Panc1 (cell line): ENCODE measurements around the gene C8B.

Experiments
- POLR2AphosphoS5 ChIP-seq: IDR thresholded peaks from 2 replicates; pipeline ENCODE4 v1.6.1; 2012; ENCODE audit warnings: mild to moderate bottlenecking, low read depth, low read length, moderate library complexity
- SIN3A ChIP-seq: IDR thresholded peaks from 2 replicates; pipeline ENCODE4 v1.6.1; 2012; ENCODE audit warnings: low read depth, mild to moderate bottlenecking, low read length, moderate library complexity, borderline replicate concordance; ENCODE audit not compliant: insufficient read depth
- TF ChIP-seq, protein P1 (sequence below): fragments of 450-650 bp; IDR thresholded peaks from 2 replicates; pipeline ENCODE4 v1.5.1; 2017; ENCODE audit warnings: mild to moderate bottlenecking
- TF ChIP-seq, protein P2 (sequence below), 2 experiments: IDR thresholded peaks; 2 replicates each; pipeline ENCODE4 v1.6.1; 2011 to 2012; ENCODE audit warnings: low read depth in 2 of 2, control low read depth in 1 of 2, low read length in 1 of 2, mild to moderate bottlenecking in 1 of 2, moderate library complexity in 1 of 2; ENCODE audit not compliant: insufficient read depth in 1 of 2

DNA sequence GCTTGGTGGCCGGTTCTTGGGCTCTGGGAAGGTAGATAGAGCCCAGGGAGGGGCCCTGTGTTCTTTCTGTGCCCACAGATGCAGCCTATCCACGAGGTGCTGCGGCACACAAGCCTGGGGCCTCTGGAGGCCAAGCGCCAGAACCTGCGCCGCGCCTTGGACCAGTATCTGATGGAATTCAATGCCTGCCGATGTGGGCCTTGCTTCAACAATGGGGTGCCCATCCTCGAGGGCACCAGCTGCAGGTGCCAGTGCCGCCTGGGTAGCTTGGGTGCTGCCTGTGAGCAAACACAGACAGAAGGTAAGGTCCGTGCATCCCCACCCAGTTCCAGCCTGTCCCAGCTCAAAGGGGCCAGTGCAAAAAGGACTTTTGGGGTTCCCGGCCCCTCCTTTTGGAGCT is 53.5 kb downstream of the C8B start:
- TF ChIP-seq, protein P1, sequence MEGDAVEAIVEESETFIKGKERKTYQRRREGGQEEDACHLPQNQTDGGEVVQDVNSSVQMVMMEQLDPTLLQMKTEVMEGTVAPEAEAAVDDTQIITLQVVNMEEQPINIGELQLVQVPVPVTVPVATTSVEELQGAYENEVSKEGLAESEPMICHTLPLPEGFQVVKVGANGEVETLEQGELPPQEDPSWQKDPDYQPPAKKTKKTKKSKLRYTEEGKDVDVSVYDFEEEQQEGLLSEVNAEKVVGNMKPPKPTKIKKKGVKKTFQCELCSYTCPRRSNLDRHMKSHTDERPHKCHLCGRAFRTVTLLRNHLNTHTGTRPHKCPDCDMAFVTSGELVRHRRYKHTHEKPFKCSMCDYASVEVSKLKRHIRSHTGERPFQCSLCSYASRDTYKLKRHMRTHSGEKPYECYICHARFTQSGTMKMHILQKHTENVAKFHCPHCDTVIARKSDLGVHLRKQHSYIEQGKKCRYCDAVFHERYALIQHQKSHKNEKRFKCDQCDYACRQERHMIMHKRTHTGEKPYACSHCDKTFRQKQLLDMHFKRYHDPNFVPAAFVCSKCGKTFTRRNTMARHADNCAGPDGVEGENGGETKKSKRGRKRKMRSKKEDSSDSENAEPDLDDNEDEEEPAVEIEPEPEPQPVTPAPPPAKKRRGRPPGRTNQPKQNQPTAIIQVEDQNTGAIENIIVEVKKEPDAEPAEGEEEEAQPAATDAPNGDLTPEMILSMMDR, result no peak
- TF ChIP-seq SIN3A, result no peak
- no peak for TF ChIP-seq POLR2AphosphoS5
- TF ChIP-seq, protein P2, sequence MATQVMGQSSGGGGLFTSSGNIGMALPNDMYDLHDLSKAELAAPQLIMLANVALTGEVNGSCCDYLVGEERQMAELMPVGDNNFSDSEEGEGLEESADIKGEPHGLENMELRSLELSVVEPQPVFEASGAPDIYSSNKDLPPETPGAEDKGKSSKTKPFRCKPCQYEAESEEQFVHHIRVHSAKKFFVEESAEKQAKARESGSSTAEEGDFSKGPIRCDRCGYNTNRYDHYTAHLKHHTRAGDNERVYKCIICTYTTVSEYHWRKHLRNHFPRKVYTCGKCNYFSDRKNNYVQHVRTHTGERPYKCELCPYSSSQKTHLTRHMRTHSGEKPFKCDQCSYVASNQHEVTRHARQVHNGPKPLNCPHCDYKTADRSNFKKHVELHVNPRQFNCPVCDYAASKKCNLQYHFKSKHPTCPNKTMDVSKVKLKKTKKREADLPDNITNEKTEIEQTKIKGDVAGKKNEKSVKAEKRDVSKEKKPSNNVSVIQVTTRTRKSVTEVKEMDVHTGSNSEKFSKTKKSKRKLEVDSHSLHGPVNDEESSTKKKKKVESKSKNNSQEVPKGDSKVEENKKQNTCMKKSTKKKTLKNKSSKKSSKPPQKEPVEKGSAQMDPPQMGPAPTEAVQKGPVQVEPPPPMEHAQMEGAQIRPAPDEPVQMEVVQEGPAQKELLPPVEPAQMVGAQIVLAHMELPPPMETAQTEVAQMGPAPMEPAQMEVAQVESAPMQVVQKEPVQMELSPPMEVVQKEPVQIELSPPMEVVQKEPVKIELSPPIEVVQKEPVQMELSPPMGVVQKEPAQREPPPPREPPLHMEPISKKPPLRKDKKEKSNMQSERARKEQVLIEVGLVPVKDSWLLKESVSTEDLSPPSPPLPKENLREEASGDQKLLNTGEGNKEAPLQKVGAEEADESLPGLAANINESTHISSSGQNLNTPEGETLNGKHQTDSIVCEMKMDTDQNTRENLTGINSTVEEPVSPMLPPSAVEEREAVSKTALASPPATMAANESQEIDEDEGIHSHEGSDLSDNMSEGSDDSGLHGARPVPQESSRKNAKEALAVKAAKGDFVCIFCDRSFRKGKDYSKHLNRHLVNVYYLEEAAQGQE (IDR thresholded peaks at IDR 0.05; ENCODE audit: insufficient read depth in 1 of 2, low read depth in 2 of 2, low read length in 1 of 2), result no peak
